Peyer's patch (tissue), 4 donors: ENCODE data around the gene OR6B3. TPM values are rescaled to one million over a fixed set of nuclear protein-coding genes. Genes with fewer than 3 reads are reported as not detected.

Source experiments
- DNase-seq, 3 donors: peaks; one replicate each; pipeline ENCODE4 v3.0.0-alpha.2; 2017 to 2019
- H3K27ac ChIP-seq, 4 donors: fragments of 200-600 bp; sonication (generic); one replicate each; pipeline ENCODE4 v1.5.1; 2016 to 2019
- H3K27me3 ChIP-seq, 2 donors: fragments of 200-600 bp; sonication (generic); one replicate each; pipeline ENCODE4 v1.5.1; 2019
- H3K36me3 ChIP-seq, 3 donors: fragments of 200-600 bp; sonication (generic); one replicate each; pipeline ENCODE4 v1.5.1; 2016 to 2019
- H3K4me1 ChIP-seq, 4 donors: fragments of 200-600 bp; sonication (generic); one replicate each; pipeline ENCODE4 v1.5.1; 2016 to 2019
- H3K4me3 ChIP-seq, 4 donors: fragments of 200-600 bp; sonication (generic); 1 replicate in 3 of 4; 2 replicates in 1 of 4; pipeline ENCODE4 v1.5.1; 2016 to 2019; ENCODE audit warnings: mild to moderate bottlenecking in 1 of 4
- H3K9me3 ChIP-seq, 4 donors: fragments of 200-600 bp; sonication (generic); one replicate each; pipeline ENCODE4 v1.5.1; 2016 to 2019; ENCODE audit warnings: mild to moderate bottlenecking in 1 of 4
- POLR2A ChIP-seq, 2 donors: fragments of 450-650 bp; IDR thresholded peaks; one replicate each; pipeline ENCODE4 v1.5.1; 2017; ENCODE audit warnings: antibody characterized with exemption in 2 of 2, mild to moderate bottlenecking in 2 of 2, moderate library complexity in 2 of 2
- total RNA-seq, 4 donors: library from RNA; depleted of rRNA; stranded (reverse); fragments of >200 nt; gene quantifications; one replicate each; pipeline ENCODE4 v1.1.0, GENCODE V29; 2016
- TF ChIP-seq, protein P1 (sequence below), 6 experiments: fragments of 450-650 bp in 4 of 6; fragments of 200-600 bp in 2 of 6; sonication (generic) in 1 of 6; IDR thresholded peaks; one replicate each; pipeline ENCODE4 v1.5.1; 2017 to 2019; ENCODE audit warnings: antibody characterized with exemption in 6 of 6, mild to moderate bottlenecking in 3 of 6, moderate library complexity in 1 of 6

OR6B3 gene
- total RNA-seq, 4 donors from 2014 or later: not detected

DNA sequence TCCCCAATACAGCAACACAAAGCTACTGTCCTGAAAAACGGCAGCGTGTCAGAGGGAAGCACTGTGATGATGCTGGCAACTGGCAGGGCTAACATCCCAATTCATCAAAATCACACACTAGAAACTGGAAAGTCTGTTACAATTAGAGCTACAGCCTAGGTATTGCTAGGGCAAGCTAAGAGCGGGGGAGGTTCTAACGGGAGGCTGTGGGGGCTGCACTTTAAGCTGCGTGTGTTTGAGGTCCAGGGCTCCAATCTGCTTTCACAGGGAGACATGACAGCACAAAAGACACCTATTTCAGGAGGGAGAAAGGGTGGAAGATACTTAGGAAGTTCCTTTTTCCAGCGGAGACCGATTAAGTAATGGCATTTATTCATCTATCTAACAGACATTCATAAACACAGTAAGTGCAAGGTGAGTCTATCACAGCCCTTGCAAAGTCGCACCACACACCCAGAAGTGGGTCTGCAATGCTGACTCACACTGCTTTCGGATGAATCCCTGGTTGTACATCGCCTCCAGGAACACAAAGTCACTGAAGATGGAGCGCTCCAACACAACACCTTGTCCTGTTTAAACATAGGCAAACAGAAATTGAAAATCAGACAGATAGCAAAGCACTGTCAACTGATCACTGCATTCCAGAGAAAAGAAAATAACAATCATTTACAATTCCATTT is 35.1 kb downstream of the OR6B3 start:
- H3K27me3 ChIP-seq: no peaks in the 10 kb centered on the region
- H3K4me3 ChIP-seq: no peak overlapping the region
- no peak for DNase-seq
- H3K9me3 ChIP-seq: no peaks in the 10 kb centered on the region
- peaks cover 0 to 78% (median 0%) of the 10 kb centered on the region in 3 donors for H3K36me3 ChIP-seq
- TF ChIP-seq, protein P1, sequence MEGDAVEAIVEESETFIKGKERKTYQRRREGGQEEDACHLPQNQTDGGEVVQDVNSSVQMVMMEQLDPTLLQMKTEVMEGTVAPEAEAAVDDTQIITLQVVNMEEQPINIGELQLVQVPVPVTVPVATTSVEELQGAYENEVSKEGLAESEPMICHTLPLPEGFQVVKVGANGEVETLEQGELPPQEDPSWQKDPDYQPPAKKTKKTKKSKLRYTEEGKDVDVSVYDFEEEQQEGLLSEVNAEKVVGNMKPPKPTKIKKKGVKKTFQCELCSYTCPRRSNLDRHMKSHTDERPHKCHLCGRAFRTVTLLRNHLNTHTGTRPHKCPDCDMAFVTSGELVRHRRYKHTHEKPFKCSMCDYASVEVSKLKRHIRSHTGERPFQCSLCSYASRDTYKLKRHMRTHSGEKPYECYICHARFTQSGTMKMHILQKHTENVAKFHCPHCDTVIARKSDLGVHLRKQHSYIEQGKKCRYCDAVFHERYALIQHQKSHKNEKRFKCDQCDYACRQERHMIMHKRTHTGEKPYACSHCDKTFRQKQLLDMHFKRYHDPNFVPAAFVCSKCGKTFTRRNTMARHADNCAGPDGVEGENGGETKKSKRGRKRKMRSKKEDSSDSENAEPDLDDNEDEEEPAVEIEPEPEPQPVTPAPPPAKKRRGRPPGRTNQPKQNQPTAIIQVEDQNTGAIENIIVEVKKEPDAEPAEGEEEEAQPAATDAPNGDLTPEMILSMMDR (IDR thresholded peaks at IDR 0.05): no peak
- no peak for TF ChIP-seq POLR2A (IDR thresholded peaks at IDR 0.05)
- no peak overlapping the region for H3K27ac ChIP-seq
- H3K4me1 ChIP-seq: peaks cover 0 to 8% (median 0%) of the 10 kb centered on the region in 4 donors

DNA sequence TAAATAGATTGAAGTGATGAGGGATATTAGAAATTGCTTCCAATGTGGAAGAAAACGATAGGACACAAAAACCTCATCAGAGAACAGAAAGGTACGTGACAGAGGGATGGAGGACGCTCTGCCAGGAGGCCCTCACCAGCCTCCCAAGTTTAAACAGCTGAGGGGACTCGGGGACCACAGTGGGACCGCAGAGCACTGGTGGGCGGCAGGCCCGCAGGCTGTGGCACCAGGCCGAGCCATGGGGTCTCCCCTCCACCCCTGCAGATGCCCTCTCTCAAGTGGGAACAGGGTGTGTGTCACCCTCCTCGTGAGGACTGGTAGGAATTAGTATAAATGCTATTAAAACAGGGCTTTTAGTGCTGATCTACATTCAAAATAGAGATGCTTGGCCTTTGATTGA is 39.0 kb downstream of the OR6B3 start:
- Histone ChIP-seq H3K9me3 (no peaks in the 10 kb centered on the region), H3K27ac (no peak overlapping the region), H3K27me3 (no peaks in the 10 kb centered on the region), H3K36me3 (peaks cover 0 to 97% (median 2%) of the 10 kb centered on the region in 3 donors), H3K4me3 (no peak overlapping the region), H3K4me1 (no peaks in the 10 kb centered on the region)
- TF ChIP-seq, protein P1 (IDR thresholded peaks at IDR 0.05): no peak
- TF ChIP-seq POLR2A (IDR thresholded peaks at IDR 0.05): no peak
- no peak for DNase-seq

DNA sequence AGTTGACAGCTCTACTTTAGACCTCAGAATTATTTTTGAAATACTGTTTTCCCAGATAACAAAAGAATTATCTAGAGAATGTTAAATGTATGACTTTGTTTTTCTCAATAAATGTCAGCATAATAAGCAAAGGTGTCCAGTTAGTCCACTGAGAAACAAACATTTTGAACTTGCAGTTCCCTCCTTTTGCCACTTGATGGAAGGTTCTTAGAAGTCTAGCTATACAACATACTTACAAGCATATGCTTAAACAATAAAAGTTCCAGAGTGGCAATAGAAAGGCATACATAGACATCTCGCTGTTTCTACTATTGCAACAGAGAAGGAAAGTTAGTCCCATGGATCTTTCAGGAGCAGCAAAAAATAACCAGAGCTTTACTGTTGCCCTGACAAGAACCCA is 40.0 kb downstream of the OR6B3 start:
- DNase-seq: no peak

GRCh38 chr2:240002983-240003382 is 50.3 kb downstream of the OR6B3 start:
- H3K27me3 ChIP-seq: no peaks in the 10 kb centered on the region
- H3K4me3 ChIP-seq: no peak overlapping the region
- no peak for DNase-seq
- H3K4me1 ChIP-seq: no peaks in the 10 kb centered on the region
- H3K9me3 ChIP-seq: no peaks in the 10 kb centered on the region
- H3K27ac ChIP-seq: no peak overlapping the region
- H3K36me3 ChIP-seq: peaks cover 0 to 86% (median 2%) of the 10 kb centered on the region in 3 donors
- TF ChIP-seq POLR2A (IDR thresholded peaks at IDR 0.05): no peak
- TF ChIP-seq, protein P1 (IDR thresholded peaks at IDR 0.05): no peak

More for the DNA sequence above, 40.0 kb downstream of the OR6B3 start:
- Histone ChIP-seq H3K4me3 (no peak overlapping the region), H3K27ac (no peak overlapping the region), H3K4me1 (no peaks in the 10 kb centered on the region), H3K9me3 (no peaks in the 10 kb centered on the region), H3K36me3 (peaks cover 0 to 98% (median 3%) of the 10 kb centered on the region in 3 donors), H3K27me3 (no peaks in the 10 kb centered on the region)
- no peak for TF ChIP-seq POLR2A (IDR thresholded peaks at IDR 0.05)
- TF ChIP-seq, protein P1 (IDR thresholded peaks at IDR 0.05): peak in 2 of 6 experiments; percentile 31

DNA sequence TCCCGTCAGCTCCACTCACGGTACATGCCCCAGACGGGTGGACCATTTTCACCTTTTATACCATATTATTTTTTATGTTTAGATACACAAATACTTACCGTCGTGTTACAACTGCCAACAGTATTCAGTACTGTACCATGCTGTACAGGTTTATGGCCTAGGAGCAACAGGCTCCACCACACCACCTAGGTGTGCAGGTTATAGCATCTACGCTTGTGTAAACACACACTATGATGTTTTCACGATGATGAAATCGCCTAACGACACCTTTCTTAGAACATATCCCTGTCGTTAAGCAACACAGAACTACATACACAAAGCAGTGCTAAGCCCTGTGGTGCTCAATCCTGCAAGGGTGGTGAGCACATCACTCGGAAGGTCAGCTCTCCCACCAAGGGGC is 52.6 kb downstream of the OR6B3 start:
- DNase-seq: no peak
- Histone ChIP-seq H3K9me3 (no peaks in the 10 kb centered on the region), H3K4me1 (peaks cover 0 to 5% (median 0%) of the 10 kb centered on the region in 4 donors), H3K27me3 (no peaks in the 10 kb centered on the region), H3K4me3 (no peak overlapping the region), H3K27ac (no peak overlapping the region), H3K36me3 (peaks cover 0 to 68% (median 2%) of the 10 kb centered on the region in 3 donors)
- TF ChIP-seq, protein P1 (IDR thresholded peaks at IDR 0.05): no peak
- TF ChIP-seq POLR2A (IDR thresholded peaks at IDR 0.05): no peak
